ENCODE measurements around the gene OR1A1. TPM values are rescaled to one million over a fixed set of nuclear protein-coding genes. Genes with fewer than 3 reads are reported as not detected.

OR1A1 gene
- total and polyA plus RNA-seq, 9 of the 15 experiments (the other 6 are each of a cell fraction or from before 2014, with no cell fraction given): not detected

- TF ChIP-seq ZNF655 (CRISPR knock-in tag; IDR thresholded peaks at IDR 0.05) (no peak), TAF9B (IDR thresholded peaks at IDR 0.05; ENCODE audit: partially characterized antibody) (no peak)
Observed at GRCh38 chr17:3260600-3260999, 53.1 kb downstream of the OR1A1 start (continued).

Other genes starting within 250 kb of the OR1A1 start
Only the 7 nearest of the 9 such genes appear.
- gene OR1D5, start 144.1 kb upstream of the OR1A1 start, total RNA-seq (2014; rRNA removed): not detected in 2 replicates
- gene OR1D5, start 144.1 kb upstream of the OR1A1 start, total RNA-seq (2014; rRNA removed; fragmentation: Illumina TruSeq; extraction: Trizol): not detected in 2 replicates
- gene OR1D5, start 144.1 kb upstream of the OR1A1 start, total RNA-seq (2015; rRNA removed; fragmentation: Illumina TruSeq; extraction: Trizol): not detected in 2 replicates
- gene OR1D5, start 144.1 kb upstream of the OR1A1 start, total RNA-seq (2021): not detected in 2 replicates
- gene OR1D5, start 144.1 kb upstream of the OR1A1 start, polyA plus RNA-seq (2011; rRNA removed): not detected in 2 replicates
- gene OR1D5, start 144.1 kb upstream of the OR1A1 start, polyA plus RNA-seq (2014; fragmentation: Illumina TruSeq; extraction: Trizol): not detected in 2 replicates
- gene OR1D5, start 144.1 kb upstream of the OR1A1 start, polyA plus RNA-seq (2014; fragmentation: Nextera tagmentation; extraction: Ambion mirVana): not detected
- not detected in 2 replicates for gene OR1D5, start 144.1 kb upstream of the OR1A1 start, polyA plus RNA-seq (2014; rRNA removed)
- gene OR1D2, start 103.2 kb upstream of the OR1A1 start, total RNA-seq (2014; rRNA removed): 0.20 TPM in 1 of 2 replicates, not detected in the other
- not detected in 2 replicates for gene OR1D2, start 103.2 kb upstream of the OR1A1 start, total RNA-seq (2014; rRNA removed; fragmentation: Illumina TruSeq; extraction: Trizol)
- not detected in 2 replicates for gene OR1D2, start 103.2 kb upstream of the OR1A1 start, total RNA-seq (2015; rRNA removed; fragmentation: Illumina TruSeq; extraction: Trizol)
- gene OR1D2, start 103.2 kb upstream of the OR1A1 start, total RNA-seq (2021): not detected in 2 replicates
- not detected in 2 replicates for gene OR1D2, start 103.2 kb upstream of the OR1A1 start, polyA plus RNA-seq (2011; rRNA removed)
- gene OR1D2, start 103.2 kb upstream of the OR1A1 start, polyA plus RNA-seq (2014; fragmentation: Illumina TruSeq; extraction: Trizol): not detected in 2 replicates
- gene OR1D2, start 103.2 kb upstream of the OR1A1 start, polyA plus RNA-seq (2014; fragmentation: Nextera tagmentation; extraction: Ambion mirVana): not detected
- not detected in 2 replicates for gene OR1D2, start 103.2 kb upstream of the OR1A1 start, polyA plus RNA-seq (2014; rRNA removed)
- not detected in 2 replicates for gene OR1G1, start 80.1 kb upstream of the OR1A1 start, total RNA-seq (2014; rRNA removed)
- not detected in 2 replicates for gene OR1G1, start 80.1 kb upstream of the OR1A1 start, total RNA-seq (2014; rRNA removed; fragmentation: Illumina TruSeq; extraction: Trizol)
- not detected in 2 replicates for gene OR1G1, start 80.1 kb upstream of the OR1A1 start, total RNA-seq (2015; rRNA removed; fragmentation: Illumina TruSeq; extraction: Trizol)
- gene OR1G1, start 80.1 kb upstream of the OR1A1 start, total RNA-seq (2021): not detected in 2 replicates
- not detected in 2 replicates for gene OR1G1, start 80.1 kb upstream of the OR1A1 start, polyA plus RNA-seq (2011; rRNA removed)
- not detected in 2 replicates for gene OR1G1, start 80.1 kb upstream of the OR1A1 start, polyA plus RNA-seq (2014; fragmentation: Illumina TruSeq; extraction: Trizol)
- gene OR1G1, start 80.1 kb upstream of the OR1A1 start, polyA plus RNA-seq (2014; fragmentation: Nextera tagmentation; extraction: Ambion mirVana): not detected
- gene OR1G1, start 80.1 kb upstream of the OR1A1 start, polyA plus RNA-seq (2014; rRNA removed): not detected in 2 replicates
- not detected in 2 replicates for gene OR1A2, start 10.1 kb upstream of the OR1A1 start, total RNA-seq (2014; rRNA removed)
- gene OR1A2, start 10.1 kb upstream of the OR1A1 start, total RNA-seq (2014; rRNA removed; fragmentation: Illumina TruSeq; extraction: Trizol): not detected in 2 replicates
- gene OR1A2, start 10.1 kb upstream of the OR1A1 start, total RNA-seq (2015; rRNA removed; fragmentation: Illumina TruSeq; extraction: Trizol): not detected in 2 replicates
- not detected in 2 replicates for gene OR1A2, start 10.1 kb upstream of the OR1A1 start, total RNA-seq (2021)
- not detected in 2 replicates for gene OR1A2, start 10.1 kb upstream of the OR1A1 start, polyA plus RNA-seq (2011; rRNA removed)
- not detected in 2 replicates for gene OR1A2, start 10.1 kb upstream of the OR1A1 start, polyA plus RNA-seq (2014; fragmentation: Illumina TruSeq; extraction: Trizol)
- not detected for gene OR1A2, start 10.1 kb upstream of the OR1A1 start, polyA plus RNA-seq (2014; fragmentation: Nextera tagmentation; extraction: Ambion mirVana)
- gene OR1A2, start 10.1 kb upstream of the OR1A1 start, polyA plus RNA-seq (2014; rRNA removed): not detected in 2 replicates
- not detected in 2 replicates for gene OR3A1, start 90.7 kb downstream of the OR1A1 start, total RNA-seq (2014; rRNA removed)
- gene OR3A1, start 90.7 kb downstream of the OR1A1 start, total RNA-seq (2014; rRNA removed; fragmentation: Illumina TruSeq; extraction: Trizol): not detected in 2 replicates
- gene OR3A1, start 90.7 kb downstream of the OR1A1 start, total RNA-seq (2015; rRNA removed; fragmentation: Illumina TruSeq; extraction: Trizol): not detected in 2 replicates
- gene OR3A1, start 90.7 kb downstream of the OR1A1 start, total RNA-seq (2021): not detected in 2 replicates
- gene OR3A1, start 90.7 kb downstream of the OR1A1 start, polyA plus RNA-seq (2011; rRNA removed): not detected in 2 replicates
- gene OR3A1, start 90.7 kb downstream of the OR1A1 start, polyA plus RNA-seq (2014; fragmentation: Illumina TruSeq; extraction: Trizol): not detected in 2 replicates
- gene OR3A1, start 90.7 kb downstream of the OR1A1 start, polyA plus RNA-seq (2014; fragmentation: Nextera tagmentation; extraction: Ambion mirVana): not detected
- not detected in 2 replicates for gene OR3A1, start 90.7 kb downstream of the OR1A1 start, polyA plus RNA-seq (2014; rRNA removed)
- not detected in 2 replicates for gene OR3A2, start 178.6 kb downstream of the OR1A1 start, total RNA-seq (2014; rRNA removed)
- not detected in 2 replicates for gene OR3A2, start 178.6 kb downstream of the OR1A1 start, total RNA-seq (2014; rRNA removed; fragmentation: Illumina TruSeq; extraction: Trizol)
- not detected in 2 replicates for gene OR3A2, start 178.6 kb downstream of the OR1A1 start, total RNA-seq (2015; rRNA removed; fragmentation: Illumina TruSeq; extraction: Trizol)
- gene OR3A2, start 178.6 kb downstream of the OR1A1 start, total RNA-seq (2021): not detected in 2 replicates
- gene OR3A2, start 178.6 kb downstream of the OR1A1 start, polyA plus RNA-seq (2011; rRNA removed): not detected in 2 replicates
- gene OR3A2, start 178.6 kb downstream of the OR1A1 start, polyA plus RNA-seq (2014; fragmentation: Illumina TruSeq; extraction: Trizol): not detected in 2 replicates
- gene OR3A2, start 178.6 kb downstream of the OR1A1 start, polyA plus RNA-seq (2014; fragmentation: Nextera tagmentation; extraction: Ambion mirVana): not detected
- gene OR3A2, start 178.6 kb downstream of the OR1A1 start, polyA plus RNA-seq (2014; rRNA removed): not detected in 2 replicates
- not detected in 2 replicates for gene OR1E1, start 190.7 kb downstream of the OR1A1 start, total RNA-seq (2014; rRNA removed)
- not detected in 2 replicates for gene OR1E1, start 190.7 kb downstream of the OR1A1 start, total RNA-seq (2014; rRNA removed; fragmentation: Illumina TruSeq; extraction: Trizol)
- gene OR1E1, start 190.7 kb downstream of the OR1A1 start, total RNA-seq (2015; rRNA removed; fragmentation: Illumina TruSeq; extraction: Trizol): not detected in 2 replicates
- gene OR1E1, start 190.7 kb downstream of the OR1A1 start, total RNA-seq (2021): not detected in 2 replicates
- gene OR1E1, start 190.7 kb downstream of the OR1A1 start, polyA plus RNA-seq (2011; rRNA removed): not detected in 2 replicates
- not detected in 2 replicates for gene OR1E1, start 190.7 kb downstream of the OR1A1 start, polyA plus RNA-seq (2014; fragmentation: Illumina TruSeq; extraction: Trizol)
- not detected for gene OR1E1, start 190.7 kb downstream of the OR1A1 start, polyA plus RNA-seq (2014; fragmentation: Nextera tagmentation; extraction: Ambion mirVana)
- not detected in 2 replicates for gene OR1E1, start 190.7 kb downstream of the OR1A1 start, polyA plus RNA-seq (2014; rRNA removed)